ENCODE results near the gene ANKUB1.
"Not testable (repeated sequence)": the region's sequence is repeated elsewhere in the genome, so short reads cannot be mapped to it uniquely, and the experiment has no call there.

ANKUB1 gene

GRCh38 chr3:149792452-149793270, at the start of gene ANKUB1:
TSS of gene ANKUB1 (minus strand) at chr3:149792554. CDS start at chr3:149792366, 188 bp downstream.
- no peaks in the 10 kb centered on the region for H3K27me3 ChIP-seq
- no peaks in the 10 kb centered on the region for H4K20me1 ChIP-seq
- H3K9me3 ChIP-seq = no peaks in the 10 kb centered on the region
- H3K27ac ChIP-seq = no peak within 1 kb of the TSS
- no peak within 1 kb of the TSS for H3K4me3 ChIP-seq
- no peak within 1 kb of the TSS for H3K4me2 ChIP-seq
- no peaks in the 10 kb centered on the region for H3K36me3 ChIP-seq
- H3K9ac ChIP-seq = no peak within 1 kb of the TSS
- TF ChIP-seq Cebpa-rat (IDR thresholded peaks at IDR 0.05) = no peak
- H3K4me1 ChIP-seq = no peaks in the 10 kb centered on the region

DNA sequence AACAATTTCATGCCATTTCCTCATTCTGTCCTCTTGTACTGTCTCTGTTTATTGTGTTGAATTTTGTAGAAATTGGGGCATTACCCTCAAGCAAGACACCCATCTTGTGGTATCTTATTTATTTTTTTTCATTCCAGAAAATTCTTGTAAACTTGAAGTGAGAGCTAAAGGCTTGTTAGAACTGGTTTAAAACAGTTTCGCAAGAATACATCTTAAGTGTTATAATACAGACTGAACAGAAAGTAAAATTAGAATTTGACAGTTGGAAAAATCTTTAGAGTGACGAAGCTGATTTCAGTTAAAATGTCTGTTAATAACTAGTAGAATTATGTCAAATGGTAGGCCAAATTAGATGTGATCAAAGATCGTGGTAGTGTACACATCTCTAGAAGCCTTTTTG, 47.5 kb upstream of the ANKUB1 start:
- H3K27ac ChIP-seq = no peak overlapping the region
- no peaks in the 10 kb centered on the region for H3K4me1 ChIP-seq
- H3K36me3 ChIP-seq = peaks cover 18% of the 10 kb centered on the region
- H4K20me1 ChIP-seq = peaks cover 40% of the 10 kb centered on the region
- H3K9me3 ChIP-seq = peaks cover 46% of the 10 kb centered on the region
- H3K9ac ChIP-seq = no peak overlapping the region
- no peak overlapping the region for H3K4me2 ChIP-seq
- no peaks in the 10 kb centered on the region for H3K27me3 ChIP-seq
- no peak overlapping the region for H3K4me3 ChIP-seq
- TF ChIP-seq Cebpa-rat (IDR thresholded peaks at IDR 0.05) = no peak

- H3K27me3 ChIP-seq, H3K27ac ChIP-seq, H3K4me3 ChIP-seq, H3K4me1 ChIP-seq, H3K4me2 ChIP-seq, H3K9ac ChIP-seq: not testable (repeated sequence)
- Histone ChIP-seq H3K9me3 (peaks cover 50% of the 10 kb centered on the region), H3K36me3 (peaks cover 18% of the 10 kb centered on the region), H4K20me1 (peaks cover 36% of the 10 kb centered on the region)
Observed at GRCh38 chr3:149839469-149839868, 47.1 kb upstream of the ANKUB1 start.

- Histone ChIP-seq H4K20me1 (peaks cover 26% of the 10 kb centered on the region), H3K9me3 (peaks cover 58% of the 10 kb centered on the region), H3K4me3 (peak overlapping the region; percentile 31; the same call in 1 of the 2 replicates), H3K36me3 (peaks cover 19% of the 10 kb centered on the region)
- not testable (repeated sequence) for H3K9ac ChIP-seq, H3K4me2 ChIP-seq, H3K27ac ChIP-seq, H3K27me3 ChIP-seq, H3K4me1 ChIP-seq
Observed at GRCh38 chr3:149838491-149838890, 46.1 kb upstream of the ANKUB1 start.

- peaks cover 92% of the 10 kb centered on the region for H3K9me3 ChIP-seq
- H3K27me3 ChIP-seq = no peaks in the 10 kb centered on the region
- H3K4me2 ChIP-seq = no peak overlapping the region
- H4K20me1 ChIP-seq = no peaks in the 10 kb centered on the region
- no peak overlapping the region for H3K9ac ChIP-seq
- H3K27ac ChIP-seq = no peak overlapping the region
- peaks cover 35% of the 10 kb centered on the region for H3K36me3 ChIP-seq
- no peak for TF ChIP-seq Cebpa-rat (IDR thresholded peaks at IDR 0.05)
- no peaks in the 10 kb centered on the region for H3K4me1 ChIP-seq
- no peak overlapping the region for H3K4me3 ChIP-seq
Observed at GRCh38 chr3:149833241-149833640, 40.9 kb upstream of the ANKUB1 start.

GRCh38 chr3:149832086-149832485, 39.7 kb upstream of the ANKUB1 start:
- H3K9me3 ChIP-seq = peaks cover 88% of the 10 kb centered on the region
- peaks cover 24% of the 10 kb centered on the region for H3K36me3 ChIP-seq
- H3K9ac ChIP-seq = no peak overlapping the region

GRCh38 chr3:149831321-149831720, 39.0 kb upstream of the ANKUB1 start:
- Histone ChIP-seq H3K27me3 (no peaks in the 10 kb centered on the region), H3K9ac (no peak overlapping the region), H3K4me3 (peak overlapping the region; percentile 36; the same call in 1 of the 2 replicates), H3K27ac (no peak overlapping the region), H3K36me3 (peaks cover 20% of the 10 kb centered on the region), H4K20me1 (peaks cover 13% of the 10 kb centered on the region; the same call in 1 of the 2 replicates), H3K9me3 (peaks cover 81% of the 10 kb centered on the region), H3K4me2 (no peak overlapping the region), H3K4me1 (no peaks in the 10 kb centered on the region)
- TF ChIP-seq Cebpa-rat (IDR thresholded peaks at IDR 0.05) = no peak

More at GRCh38 chr3:149832086-149832485, 39.7 kb upstream of the ANKUB1 start:
- no peak overlapping the region for H3K27ac ChIP-seq
- no peak overlapping the region for H3K4me3 ChIP-seq
- H3K4me2 ChIP-seq = no peak overlapping the region
- H3K4me1 ChIP-seq = no peaks in the 10 kb centered on the region
- peaks cover 5% of the 10 kb centered on the region; the same call in 1 of the 2 replicates for H4K20me1 ChIP-seq
- TF ChIP-seq Cebpa-rat (IDR thresholded peaks at IDR 0.05) = no peak
- no peaks in the 10 kb centered on the region for H3K27me3 ChIP-seq

DNA sequence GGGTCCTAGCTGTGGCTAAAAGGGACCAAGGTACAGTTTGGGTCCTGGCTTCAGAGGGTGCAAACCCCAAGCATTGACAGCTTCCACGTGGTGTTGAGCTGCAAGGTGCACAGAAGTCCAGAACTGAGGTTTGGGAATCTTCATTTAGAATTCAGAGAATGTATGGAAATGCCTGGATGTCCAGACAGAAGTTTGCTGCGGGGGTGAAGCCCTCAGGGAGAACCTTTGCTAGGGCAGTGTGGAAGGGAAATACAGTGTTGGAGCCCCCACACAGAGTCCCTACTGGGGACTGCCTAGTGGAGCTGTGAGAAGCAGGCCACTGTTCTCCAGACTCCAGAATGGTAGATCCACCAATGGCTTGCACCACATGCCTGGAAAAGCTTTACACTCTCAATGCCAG, 38.5 kb upstream of the ANKUB1 start:
- Histone ChIP-seq H3K27ac (no peak overlapping the region), H3K9ac (no peak overlapping the region), H3K36me3 (peaks cover 20% of the 10 kb centered on the region), H3K4me2 (no peak overlapping the region), H3K4me3 (peak overlapping the region; percentile 36; the same call in 1 of the 2 replicates), H3K27me3 (no peaks in the 10 kb centered on the region), H3K9me3 (peaks cover 76% of the 10 kb centered on the region), H3K4me1 (no peaks in the 10 kb centered on the region), H4K20me1 (peaks cover 17% of the 10 kb centered on the region; the same call in 1 of the 2 replicates)
- TF ChIP-seq Cebpa-rat (IDR thresholded peaks at IDR 0.05) = no peak

DNA sequence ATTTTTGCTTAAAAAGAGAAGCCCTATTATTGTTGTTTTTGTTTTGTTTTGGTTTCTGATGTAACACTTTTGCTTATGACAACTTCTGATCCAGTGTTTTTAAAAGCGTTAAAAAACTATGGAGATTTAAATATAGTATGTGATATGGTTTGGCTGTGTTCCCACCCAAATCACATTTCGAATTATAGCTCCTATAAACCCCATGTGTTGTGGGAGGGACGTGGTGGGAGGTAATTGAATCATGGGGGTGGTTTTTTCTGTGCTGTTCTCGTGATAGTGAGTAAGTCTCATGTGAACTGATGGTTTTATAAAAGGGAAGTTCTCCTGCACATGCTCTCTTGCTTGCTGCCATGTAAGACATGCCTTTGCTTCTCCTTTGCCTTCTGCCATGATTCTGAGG, 37.3 kb upstream of the ANKUB1 start:
- peaks cover 64% of the 10 kb centered on the region for H3K9me3 ChIP-seq
- not testable (repeated sequence) for H3K4me1 ChIP-seq, H3K4me3 ChIP-seq, H3K27me3 ChIP-seq, H3K9ac ChIP-seq, H3K4me2 ChIP-seq, H3K27ac ChIP-seq
- H3K36me3 ChIP-seq = peaks cover 28% of the 10 kb centered on the region
- peaks cover 28% of the 10 kb centered on the region for H4K20me1 ChIP-seq

DNA sequence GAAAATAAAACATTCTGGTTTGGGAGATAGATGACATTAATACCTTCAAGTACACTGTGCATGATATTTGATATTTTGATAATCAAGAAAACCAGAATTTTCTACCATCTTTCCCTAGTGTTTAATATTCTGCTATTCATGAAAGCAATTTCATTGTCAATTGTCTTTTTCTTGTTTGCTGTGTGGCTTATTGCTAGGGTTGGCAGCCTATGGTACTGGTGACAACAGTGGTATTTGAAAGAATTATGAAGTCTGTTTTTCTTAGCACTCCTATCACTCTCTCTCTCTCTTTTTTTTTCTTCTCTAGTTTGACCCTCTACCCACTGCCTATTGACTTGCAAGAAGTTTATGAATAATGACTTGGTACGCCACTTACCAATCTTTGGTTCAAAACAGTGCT, 36.0 kb upstream of the ANKUB1 start:
- no peak overlapping the region for H3K27ac ChIP-seq
- no peak for TF ChIP-seq Cebpa-rat (IDR thresholded peaks at IDR 0.05)
- H3K36me3 ChIP-seq = peaks cover 29% of the 10 kb centered on the region
- H3K4me3 ChIP-seq = no peak overlapping the region
- H4K20me1 ChIP-seq = peaks cover 37% of the 10 kb centered on the region
- no peaks in the 10 kb centered on the region for H3K4me1 ChIP-seq
- peaks cover 53% of the 10 kb centered on the region for H3K9me3 ChIP-seq
- no peaks in the 10 kb centered on the region for H3K27me3 ChIP-seq
- H3K9ac ChIP-seq = no peak overlapping the region
- no peak overlapping the region for H3K4me2 ChIP-seq
